NCI-H2029 treated with DMSO at 0.1 percent for 48 hours (cell line): Measurements from ENCODE around the gene FAM199X.

Experiments
- DNase-seq: peaks from one replicate; lab custom pipeline; 2025; lab: John Stamatoyannopoulos, UW

Gene FAM199X

GRCh38 chrX:104165894-104166734 lies at the start of gene FAM199X:
FAM199X (plus strand) TSS chrX:104166453; CDS start chrX:104166786, 333 bp downstream.
- DNase-seq, result peak; percentile 28

GRCh38 chrX:104117759-104118158 lies 48.5 kb upstream of the FAM199X start:
- no peak for DNase-seq

- DNase-seq, result no peak
Observed at GRCh38 chrX:104118765-104119164, 47.5 kb upstream of the FAM199X start.

GRCh38 chrX:104122829-104123228 lies 43.4 kb upstream of the FAM199X start:
- DNase-seq, result no peak

GRCh38 chrX:104126856-104127255 lies 39.4 kb upstream of the FAM199X start:
- no peak for DNase-seq

- no peak for DNase-seq
Observed at GRCh38 chrX:104130808-104131207, 35.4 kb upstream of the FAM199X start.

GRCh38 chrX:104134583-104135261 lies 31.5 kb upstream of the FAM199X start:
- no peak for DNase-seq

GRCh38 chrX:104135677-104136076 lies 30.6 kb upstream of the FAM199X start:
- no peak for DNase-seq

- peak; percentile 49 for DNase-seq
Observed at GRCh38 chrX:104136241-104137019, 29.8 kb upstream of the FAM199X start.

- no peak for DNase-seq
Observed at GRCh38 chrX:104137496-104137895, 28.8 kb upstream of the FAM199X start.

- DNase-seq, result no peak
Observed at GRCh38 chrX:104141087-104141760, 25.0 kb upstream of the FAM199X start.

- DNase-seq, result no peak
Observed at GRCh38 chrX:104151037-104151436, 15.2 kb upstream of the FAM199X start.

- peak; percentile 48 for DNase-seq
Observed at GRCh38 chrX:104156630-104157529, 9.4 kb upstream of the FAM199X start, which contains the start of gene SLC25A53. SLC25A53 (minus strand) TSS chrX:104157009; CDS start chrX:104105257, 51,752 bp downstream.

GRCh38 chrX:104166735-104167436 lies 633 bp downstream of the FAM199X start:
- DNase-seq, result no peak

GRCh38 chrX:104168127-104168526 lies 1.9 kb downstream of the FAM199X start:
- no peak for DNase-seq

- no peak for DNase-seq
Observed at GRCh38 chrX:104172121-104172520, 5.9 kb downstream of the FAM199X start.

- DNase-seq, result no peak
Observed at GRCh38 chrX:104172788-104173187, 6.5 kb downstream of the FAM199X start.

GRCh38 chrX:104173841-104174240 lies 7.6 kb downstream of the FAM199X start:
- no peak for DNase-seq

GRCh38 chrX:104183685-104184084 lies 17.4 kb downstream of the FAM199X start:
- no peak for DNase-seq

GRCh38 chrX:104187931-104188330 lies 21.7 kb downstream of the FAM199X start:
- no peak for DNase-seq
